Brain pericyte (primary cell): ENCODE results near the gene TEP1.
"Not testable (repeated sequence)": the region's sequence is repeated elsewhere in the genome, so short reads cannot be mapped to it uniquely, and the experiment has no call there.

Experiments used
- DNase-seq: peaks from one replicate; pipeline ENCODE4 v3.0.0-alpha.2; 2012; ENCODE audit warnings: low read depth, low spot score

TEP1 gene

DNA sequence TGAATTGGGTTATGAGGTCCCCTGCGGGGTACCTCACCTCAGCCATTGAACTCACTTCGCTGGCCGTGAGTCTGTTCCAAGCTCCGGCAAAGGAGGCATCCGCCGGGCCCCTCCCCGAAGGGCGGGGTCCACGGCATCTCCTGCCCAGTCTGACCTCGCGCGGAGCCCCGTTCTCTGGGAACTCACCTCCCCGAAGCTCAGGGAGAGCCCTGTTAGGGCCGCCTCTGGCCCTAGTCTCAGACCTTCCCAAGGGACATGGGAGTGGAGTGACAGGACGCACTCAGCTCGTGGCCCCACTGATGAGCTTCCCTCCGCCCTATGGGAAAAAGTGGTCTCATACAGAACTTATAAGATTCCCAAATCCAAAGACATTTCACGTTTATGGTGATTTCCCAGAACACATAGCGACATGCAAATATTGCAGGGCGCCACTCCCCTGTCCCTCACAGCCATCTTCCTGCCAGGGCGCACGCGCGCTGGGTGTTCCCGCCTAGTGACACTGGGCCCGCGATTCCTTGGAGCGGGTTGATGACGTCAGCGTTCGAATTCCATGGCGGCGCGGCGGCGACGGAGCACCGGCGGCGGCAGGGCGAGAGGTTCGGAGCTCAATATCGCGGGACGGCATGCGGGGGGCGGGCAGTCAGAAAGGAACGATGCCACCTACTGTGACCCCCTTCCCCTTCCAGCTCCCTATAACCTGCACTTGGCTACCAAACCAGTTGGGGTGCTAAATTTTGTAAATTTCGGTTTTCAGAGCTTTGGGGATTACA, 70.0 kb downstream of the TEP1 start, which contains the start of gene PARP2:
PARP2 (plus strand) TSS at position 544 of the 770 bp plus-strand sequence; CDS start at position 551, 7 bp downstream.
- peak; percentile 99 for DNase-seq

DNA sequence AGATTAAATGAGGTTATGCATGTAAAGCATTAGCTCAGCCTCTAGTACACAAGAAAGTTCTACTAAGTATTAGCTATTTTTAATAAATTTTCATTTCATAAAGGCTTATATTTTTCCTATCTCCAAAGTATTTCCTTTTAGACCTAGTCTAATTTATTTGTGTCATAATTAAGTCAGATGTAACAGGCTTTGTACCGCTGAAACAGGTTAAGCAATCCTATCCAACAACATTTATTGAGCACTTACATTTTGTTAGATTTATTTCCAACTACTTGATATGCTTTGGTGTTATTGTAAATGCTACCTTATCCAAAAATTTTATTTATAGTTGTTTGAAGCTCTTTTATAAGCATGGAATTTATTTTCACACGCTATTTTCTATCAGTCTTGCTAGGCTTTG, 71.7 kb downstream of the TEP1 start:
- no peak for DNase-seq

DNA sequence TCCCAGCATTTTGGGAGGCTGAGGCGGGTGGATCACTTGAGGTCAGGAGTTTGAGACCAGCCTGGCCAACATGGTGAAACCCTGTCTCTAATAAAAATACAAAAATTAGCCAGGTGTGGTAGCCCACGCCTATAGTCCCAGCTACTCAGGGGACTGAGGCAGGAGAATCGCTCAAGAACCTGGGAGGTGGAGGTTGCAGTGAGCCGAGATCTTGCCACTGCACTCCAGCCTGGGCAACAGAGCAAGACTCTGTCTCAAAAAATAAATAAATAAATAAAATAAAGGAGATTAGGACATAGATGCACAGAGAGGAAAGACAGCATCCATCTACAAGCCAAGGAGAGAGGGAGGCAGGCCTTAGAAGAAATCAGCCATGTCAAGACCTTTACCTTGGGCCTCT, 72.3 kb downstream of the TEP1 start:
- DNase-seq, result not testable (repeated sequence)

DNA sequence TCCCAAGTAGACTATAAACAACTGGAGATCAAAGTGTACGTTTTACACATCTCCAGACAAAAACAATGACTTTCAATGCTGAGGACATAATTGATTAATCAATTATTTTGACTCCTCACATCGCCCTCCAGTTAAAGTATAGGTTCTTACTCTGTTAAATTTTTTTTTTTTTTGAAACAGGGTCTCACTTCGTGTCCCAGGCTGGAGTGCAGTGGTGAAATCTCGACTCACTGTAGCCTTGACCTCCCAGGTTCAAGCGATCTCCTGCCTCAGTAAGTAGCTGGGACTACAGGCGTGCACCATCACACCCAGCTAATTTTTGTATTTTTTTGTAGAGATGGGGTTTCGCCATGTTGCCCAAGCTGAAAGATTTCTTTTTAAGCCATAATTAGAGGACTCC, 79.3 kb downstream of the TEP1 start:
- no peak for DNase-seq

DNA sequence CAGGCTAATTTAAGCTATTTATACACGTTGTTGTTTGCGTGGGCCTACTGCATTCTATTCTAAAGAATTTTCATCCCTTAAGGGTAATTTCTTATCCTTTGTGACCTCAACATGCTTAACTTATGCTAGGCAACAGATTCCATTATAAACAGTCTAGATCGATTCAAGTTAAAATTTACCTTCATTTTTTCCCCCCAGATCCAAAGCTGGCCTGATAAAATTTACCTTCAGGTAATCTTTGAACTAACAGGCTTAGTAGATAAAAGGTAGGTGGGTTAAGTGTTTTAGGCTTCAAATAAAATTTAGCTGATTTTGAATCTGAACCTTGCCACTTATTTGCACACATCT, 79.8 kb downstream of the TEP1 start:
- no peak for DNase-seq

DNA sequence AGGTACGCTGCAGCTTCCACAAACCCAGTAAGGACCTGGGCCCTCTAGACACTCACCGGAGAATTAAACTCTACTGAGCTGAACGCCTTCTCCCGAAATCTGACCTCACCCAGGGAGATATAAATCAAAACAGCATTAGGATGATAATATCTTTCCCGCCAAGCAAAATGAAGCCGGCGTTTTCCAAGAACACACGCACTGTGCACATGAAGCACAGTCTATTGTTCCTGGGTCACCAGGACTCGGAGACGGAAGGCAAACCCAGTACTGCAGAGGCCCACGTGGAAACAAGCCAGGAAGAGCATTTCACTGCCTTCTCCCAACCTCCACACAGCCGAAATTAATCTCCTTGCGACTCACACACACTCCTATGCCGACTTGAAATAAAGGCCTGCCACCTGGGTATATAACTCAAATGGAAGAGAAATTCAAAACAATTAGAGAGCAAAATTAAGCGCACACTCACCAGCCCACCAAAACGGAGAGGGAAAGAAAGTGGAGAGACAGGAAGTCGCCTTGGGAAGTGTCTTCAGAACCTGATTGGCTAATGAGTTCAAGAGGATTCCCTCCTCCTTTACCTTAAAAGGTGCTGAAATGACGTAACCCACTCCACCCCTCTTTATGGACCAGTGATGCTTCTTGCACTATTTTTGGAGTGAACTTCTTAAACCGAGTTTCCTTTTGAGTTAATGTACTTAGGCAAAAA, 80.4 kb downstream of the TEP1 start, which contains the start of gene CCNB1IP1:
CCNB1IP1 (minus strand) TSS at position 492 of the 706 bp plus-strand sequence. CDS start 16,756 bp downstream, outside the sequence.
- DNase-seq, result peak; percentile 65

DNA sequence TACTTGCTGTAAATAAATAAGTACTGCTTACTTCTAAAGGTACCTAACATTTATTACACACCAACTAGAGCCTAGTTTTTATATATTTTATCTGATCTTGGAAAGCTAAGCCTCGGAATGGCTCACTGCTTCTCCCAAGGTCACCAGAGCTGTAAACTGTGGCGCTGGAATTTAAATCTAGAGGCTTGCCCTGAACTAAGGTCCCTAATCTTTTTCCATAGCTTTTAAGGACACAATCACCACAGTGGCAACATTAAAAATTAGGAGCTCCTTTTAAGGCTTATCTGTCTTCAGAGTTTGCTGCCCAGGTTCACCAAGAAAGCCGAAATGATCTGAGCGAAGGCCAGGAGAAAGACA, 80.9 kb downstream of the TEP1 start:
- DNase-seq, result no peak

DNA sequence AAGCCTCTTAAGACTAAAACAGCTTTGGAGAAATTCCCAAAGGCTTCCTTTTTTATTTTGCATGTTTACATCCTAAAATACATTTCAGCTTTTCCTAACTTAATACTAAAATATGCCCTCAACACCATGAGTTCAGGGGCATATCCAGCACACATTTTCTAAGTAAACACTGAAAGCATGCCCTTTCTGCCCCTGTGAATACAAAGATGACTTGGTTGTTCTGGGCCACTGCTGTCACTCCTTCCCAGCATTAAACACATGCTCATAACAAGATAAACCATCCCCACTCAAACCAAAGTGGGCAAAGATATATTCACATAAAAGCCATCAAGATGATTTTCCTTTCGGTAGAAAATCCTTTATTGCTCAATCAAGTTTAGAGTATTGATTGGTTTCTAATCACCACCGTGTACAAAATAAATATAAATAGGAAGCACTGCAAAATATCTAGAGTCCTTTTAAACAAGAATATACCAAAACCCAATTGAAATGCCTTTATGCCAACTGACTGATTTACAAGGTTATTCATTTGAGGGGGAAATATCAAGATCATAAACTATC, 82.2 kb downstream of the TEP1 start:
- DNase-seq, result no peak

DNA sequence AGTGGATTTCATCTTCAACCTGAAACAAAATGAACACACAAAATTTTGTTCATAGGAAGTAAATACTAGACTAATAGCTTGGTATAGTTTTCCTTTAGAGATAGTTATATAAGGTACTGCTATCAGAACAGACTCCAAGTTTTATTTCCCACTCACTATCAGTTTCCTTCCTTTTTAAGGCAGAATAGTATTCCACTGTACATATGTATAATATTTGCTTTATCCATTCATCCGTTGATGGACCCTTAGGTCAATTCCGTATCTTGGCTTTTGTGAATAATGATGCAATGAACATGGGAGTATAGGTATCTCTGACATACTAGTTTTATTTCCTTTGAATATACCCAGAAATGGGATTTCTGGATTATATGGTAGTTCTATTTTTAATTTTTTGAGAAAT, 83.9 kb downstream of the TEP1 start:
- no peak for DNase-seq

DNA sequence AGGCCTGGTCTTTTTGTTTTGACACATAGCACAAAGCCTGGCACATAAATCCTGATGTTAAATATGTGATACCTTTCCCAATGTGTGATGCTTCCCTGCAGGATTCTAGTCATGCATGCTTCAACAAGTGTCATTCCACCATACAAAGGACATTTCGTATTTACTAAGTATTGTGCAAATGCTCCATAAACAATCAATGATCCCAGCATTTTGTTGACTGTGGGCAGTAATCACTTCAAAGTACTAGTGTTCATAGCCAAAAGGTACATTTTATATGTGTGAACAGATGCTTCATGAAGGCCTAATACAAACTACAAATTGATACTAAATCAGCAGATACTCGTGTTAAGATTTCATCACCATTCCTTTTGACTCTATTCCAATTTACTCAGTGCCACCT, 84.6 kb downstream of the TEP1 start:
- DNase-seq, result no peak

DNA sequence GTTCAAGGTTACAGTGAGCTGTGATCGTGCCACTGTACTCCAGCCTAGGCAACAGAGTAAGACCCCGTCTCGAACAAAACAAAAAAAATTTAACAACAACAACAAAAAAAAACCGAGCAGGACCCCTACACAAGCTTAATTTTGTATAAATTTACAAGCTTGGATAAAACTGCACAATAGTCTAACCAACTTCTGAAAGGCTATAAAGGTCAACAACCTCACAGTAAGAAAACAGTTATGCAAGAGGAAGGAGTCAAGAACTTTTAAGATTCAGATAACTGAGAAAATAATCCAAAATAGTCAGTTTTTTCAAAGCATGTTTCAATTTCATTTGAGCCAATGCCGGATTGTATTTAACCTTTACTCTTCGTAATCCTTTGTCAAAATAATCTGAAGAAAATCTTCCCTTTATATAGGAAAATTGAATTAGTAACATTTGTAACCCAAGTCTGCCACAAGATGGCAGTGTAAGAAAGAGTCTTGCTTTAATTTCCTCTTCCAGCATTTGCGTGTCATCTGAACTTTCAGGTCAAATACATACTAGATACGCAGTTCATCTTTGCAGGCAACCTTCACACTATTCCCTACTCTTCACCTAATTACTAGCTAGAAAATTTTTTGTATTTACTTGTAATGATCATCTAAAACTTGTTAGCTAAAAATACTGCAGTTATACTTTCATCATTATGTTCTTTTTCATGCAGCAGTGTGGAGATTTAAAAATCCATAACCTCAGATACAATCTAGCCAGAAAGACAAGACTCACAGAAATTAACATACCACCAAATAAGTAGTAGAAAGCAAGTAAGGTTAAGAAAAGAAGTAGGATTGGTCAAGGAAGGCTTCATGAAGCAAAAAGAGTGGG, 86.1 kb downstream of the TEP1 start:
- no peak for DNase-seq

DNA sequence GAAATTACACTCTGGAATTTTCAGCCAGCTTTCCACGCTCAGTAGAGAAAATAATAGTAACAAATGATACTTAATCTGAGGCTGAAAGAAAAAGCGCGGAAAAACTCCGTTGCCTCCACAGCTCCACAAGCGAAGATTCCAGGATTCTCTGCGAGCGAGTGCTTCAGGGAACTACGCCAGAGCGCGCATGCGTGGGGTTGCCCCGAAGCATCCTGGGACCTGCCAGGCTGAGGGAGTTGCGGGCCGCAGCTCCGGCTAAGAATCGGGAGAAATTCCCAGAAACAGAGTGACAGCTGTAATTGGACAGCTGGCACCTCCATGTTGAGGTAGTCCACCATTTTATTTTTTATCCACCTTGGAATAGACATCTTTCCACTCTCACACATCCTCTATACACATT, 95.6 kb downstream of the TEP1 start:
- DNase-seq, result no peak
